ENCODE results near the gene OR13C3.
"Not testable (repeated sequence)": the region's sequence is repeated elsewhere in the genome, so short reads cannot be mapped to it uniquely, and the experiment has no call there.

OR13C3 gene

GRCh38 chr9:104536756-104537155 is at the start of gene OR13C3:
Gene OR13C3, minus strand, starts transcription at chr9:104536856. Its CDS starts 133 bp downstream, at chr9:104536723.
- no peak for DNase-seq (ENCODE audit: extremely low read depth in 1 of 2, low read depth in 1 of 2)

GRCh38 chr9:104580562-104580961 is 43.9 kb upstream of the OR13C3 start:
- DNase-seq (ENCODE audit: extremely low read depth in 1 of 2, low read depth in 1 of 2): no peak

GRCh38 chr9:104577263-104577662 is 40.6 kb upstream of the OR13C3 start:
- DNase-seq (ENCODE audit: extremely low read depth in 1 of 2, low read depth in 1 of 2): no peak

- no peak for DNase-seq (ENCODE audit: extremely low read depth in 1 of 2, low read depth in 1 of 2)
Observed at GRCh38 chr9:104575456-104575855, 38.8 kb upstream of the OR13C3 start.

- DNase-seq (ENCODE audit: extremely low read depth in 1 of 2, low read depth in 1 of 2): no peak
Observed at GRCh38 chr9:104572612-104573011, 36.0 kb upstream of the OR13C3 start.

- DNase-seq (ENCODE audit: extremely low read depth in 1 of 2, low read depth in 1 of 2): no peak
Observed at GRCh38 chr9:104568868-104569267, 32.2 kb upstream of the OR13C3 start, which contains the start of gene OR13C8. Gene OR13C8, plus strand, starts transcription at chr9:104569168. Its CDS starts 0 bp downstream, at chr9:104569168.

- DNase-seq (ENCODE audit: extremely low read depth in 1 of 2, low read depth in 1 of 2): no peak
Observed at GRCh38 chr9:104564358-104564757, 27.7 kb upstream of the OR13C3 start.

- DNase-seq (ENCODE audit: extremely low read depth in 1 of 2, low read depth in 1 of 2): no peak
Observed at GRCh38 chr9:104556830-104557634, 20.4 kb upstream of the OR13C3 start.

- DNase-seq (ENCODE audit: extremely low read depth in 1 of 2, low read depth in 1 of 2): no peak
Observed at GRCh38 chr9:104555521-104555920, 18.9 kb upstream of the OR13C3 start.

- DNase-seq (ENCODE audit: extremely low read depth in 1 of 2, low read depth in 1 of 2): no peak
Observed at GRCh38 chr9:104553261-104553660, 16.6 kb upstream of the OR13C3 start.

- no peak for DNase-seq (ENCODE audit: extremely low read depth in 1 of 2, low read depth in 1 of 2)
Observed at GRCh38 chr9:104544644-104545043, 8.0 kb upstream of the OR13C3 start.

- DNase-seq (ENCODE audit: extremely low read depth in 1 of 2, low read depth in 1 of 2): no peak
Observed at GRCh38 chr9:104539275-104539674, 2.6 kb upstream of the OR13C3 start.

GRCh38 chr9:104527109-104527508 is 9.5 kb downstream of the OR13C3 start, which contains the start of gene OR13C4:
Gene OR13C4, minus strand, starts transcription at chr9:104527209. Its CDS starts 0 bp downstream, at chr9:104527209.
- no peak for DNase-seq (ENCODE audit: extremely low read depth in 1 of 2, low read depth in 1 of 2)

- not testable (repeated sequence) for DNase-seq (ENCODE audit: extremely low read depth in 1 of 2, low read depth in 1 of 2)
Observed at GRCh38 chr9:104520241-104520640, 16.4 kb downstream of the OR13C3 start.

- DNase-seq (ENCODE audit: extremely low read depth in 1 of 2, low read depth in 1 of 2): no peak
Observed at GRCh38 chr9:104514901-104515300, 21.8 kb downstream of the OR13C3 start.

- DNase-seq (ENCODE audit: extremely low read depth in 1 of 2, low read depth in 1 of 2): no peak
Observed at GRCh38 chr9:104506565-104506964, 30.1 kb downstream of the OR13C3 start.

- no peak for DNase-seq (ENCODE audit: extremely low read depth in 1 of 2, low read depth in 1 of 2)
Observed at GRCh38 chr9:104503963-104504362, 32.7 kb downstream of the OR13C3 start, which contains the start of gene OR13F1. Gene OR13F1, plus strand, starts transcription at chr9:104504263. Its CDS starts 0 bp downstream, at chr9:104504263.

GRCh38 chr9:104503440-104503839 is 33.2 kb downstream of the OR13C3 start:
- DNase-seq (ENCODE audit: extremely low read depth in 1 of 2, low read depth in 1 of 2): no peak

- no peak for DNase-seq (ENCODE audit: extremely low read depth in 1 of 2, low read depth in 1 of 2)
Observed at GRCh38 chr9:104494808-104495207, 41.8 kb downstream of the OR13C3 start.

All from stimulated activated CD8-positive, alpha-beta memory T cell treated with anti-CD3 and anti-CD28 coated beads, Interleukin-7, amount 100 ng/mL, for 48 hours (primary cell).